ENCODE measurements around the gene KRT72. TPM values are rescaled to one million over a fixed set of nuclear protein-coding genes. Genes with fewer than 3 reads are reported as not detected.

The KRT72 gene
- not detected in 2 replicates for total RNA-seq (2014; rRNA removed)
- not detected for Bru-seq, nascent RNA
- BruChase-seq, experiment 1, labeled RNA remaining after a 6-hour chase, result not detected
- BruChase-seq, experiment 2, labeled RNA remaining after a 2-hour chase, result not detected
- long read RNA-seq, result 0 reads

DNA sequence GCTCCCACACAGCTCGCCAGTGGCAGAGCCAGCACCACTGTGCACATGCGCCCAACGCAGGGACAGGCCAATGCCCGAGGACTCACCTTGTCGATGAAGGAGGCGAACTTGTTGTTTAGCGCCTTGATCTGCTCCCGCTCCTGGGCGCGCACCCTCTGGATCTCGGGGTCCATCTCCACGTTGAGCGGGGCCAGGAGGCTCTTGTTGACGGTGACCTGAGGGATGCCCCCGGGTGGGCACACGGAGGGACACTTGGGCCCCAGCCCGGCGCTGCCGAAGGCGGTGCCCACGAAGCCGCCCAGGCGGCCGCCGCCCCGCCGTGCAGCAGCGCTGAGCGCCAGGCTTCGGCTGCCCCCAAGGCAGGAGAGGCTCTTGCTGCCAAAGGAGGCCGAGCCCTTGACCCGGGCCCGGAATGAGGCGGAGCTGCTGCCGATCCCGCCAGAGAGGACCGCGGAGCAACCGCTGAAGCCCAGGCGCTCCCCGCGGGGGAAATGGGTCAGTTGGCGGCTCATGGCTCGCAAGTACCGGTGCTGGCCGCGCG is at the start of gene KRT72:
KRT72 (minus strand) TSS at position 523 of the 541 bp plus-strand sequence; CDS start at position 512, 11 bp downstream.
- POLR2A ChIA-PET (ENCODE audit: unreplicated experiment), result no interaction called here
- Histone ChIP-seq H3K36me3 (ENCODE audit: low read depth, low read length) (no peaks in the 10 kb centered on the region), H3K27me3 (ENCODE audit: low read length) (peaks cover 24% of the 10 kb centered on the region), H3K4me3 (ENCODE audit: low read length) (no peak within 1 kb of the TSS), H3K9ac (ENCODE audit: low read length) (no peak within 1 kb of the TSS), H3K9me2 (replicated peaks; ENCODE audit: low read length) (no peaks in the 10 kb centered on the region), H2AFZ (ENCODE audit: low read length) (no peak within 1 kb of the TSS), H3F3A (ENCODE audit: low read length, unreplicated experiment) (no peaks in the 10 kb centered on the region), H4K20me1 (ENCODE audit: low read length) (no peaks in the 10 kb centered on the region), H3K27ac (ENCODE audit: low read length) (no peak within 1 kb of the TSS), H3K4me1 (ENCODE audit: insufficient read depth, low read length) (no peaks in the 10 kb centered on the region; the same call in 1 of the 2 replicates), H3K79me2 (ENCODE audit: low read length) (no peaks in the 10 kb centered on the region), H3K4me2 (ENCODE audit: low read length) (no peak within 1 kb of the TSS), H3K9me3 (ENCODE audit: low read length) (no peaks in the 10 kb centered on the region)
- DNase-seq, result no peak
- BruUV-seq (replicated peaks), result no TSS peak
- intact Hi-C loops (cut with micrococcal nuclease), result no loop called here
- no peak for TF ChIP-seq EZH2phosphoT487 (IDR thresholded peaks at IDR 0.05; ENCODE audit: borderline replicate concordance, low read length)
- TF ChIP-seq, protein P1, sequence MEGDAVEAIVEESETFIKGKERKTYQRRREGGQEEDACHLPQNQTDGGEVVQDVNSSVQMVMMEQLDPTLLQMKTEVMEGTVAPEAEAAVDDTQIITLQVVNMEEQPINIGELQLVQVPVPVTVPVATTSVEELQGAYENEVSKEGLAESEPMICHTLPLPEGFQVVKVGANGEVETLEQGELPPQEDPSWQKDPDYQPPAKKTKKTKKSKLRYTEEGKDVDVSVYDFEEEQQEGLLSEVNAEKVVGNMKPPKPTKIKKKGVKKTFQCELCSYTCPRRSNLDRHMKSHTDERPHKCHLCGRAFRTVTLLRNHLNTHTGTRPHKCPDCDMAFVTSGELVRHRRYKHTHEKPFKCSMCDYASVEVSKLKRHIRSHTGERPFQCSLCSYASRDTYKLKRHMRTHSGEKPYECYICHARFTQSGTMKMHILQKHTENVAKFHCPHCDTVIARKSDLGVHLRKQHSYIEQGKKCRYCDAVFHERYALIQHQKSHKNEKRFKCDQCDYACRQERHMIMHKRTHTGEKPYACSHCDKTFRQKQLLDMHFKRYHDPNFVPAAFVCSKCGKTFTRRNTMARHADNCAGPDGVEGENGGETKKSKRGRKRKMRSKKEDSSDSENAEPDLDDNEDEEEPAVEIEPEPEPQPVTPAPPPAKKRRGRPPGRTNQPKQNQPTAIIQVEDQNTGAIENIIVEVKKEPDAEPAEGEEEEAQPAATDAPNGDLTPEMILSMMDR (conservative IDR thresholded peaks at IDR 0.05; ENCODE audit: low read depth, low read length), result no peak
- no peak for TF ChIP-seq EZH2 (IDR thresholded peaks at IDR 0.05; ENCODE audit: low read length, unreplicated experiment)
- ATAC-seq, result no peak
- CTCF ChIA-PET, result no interaction called here

DNA sequence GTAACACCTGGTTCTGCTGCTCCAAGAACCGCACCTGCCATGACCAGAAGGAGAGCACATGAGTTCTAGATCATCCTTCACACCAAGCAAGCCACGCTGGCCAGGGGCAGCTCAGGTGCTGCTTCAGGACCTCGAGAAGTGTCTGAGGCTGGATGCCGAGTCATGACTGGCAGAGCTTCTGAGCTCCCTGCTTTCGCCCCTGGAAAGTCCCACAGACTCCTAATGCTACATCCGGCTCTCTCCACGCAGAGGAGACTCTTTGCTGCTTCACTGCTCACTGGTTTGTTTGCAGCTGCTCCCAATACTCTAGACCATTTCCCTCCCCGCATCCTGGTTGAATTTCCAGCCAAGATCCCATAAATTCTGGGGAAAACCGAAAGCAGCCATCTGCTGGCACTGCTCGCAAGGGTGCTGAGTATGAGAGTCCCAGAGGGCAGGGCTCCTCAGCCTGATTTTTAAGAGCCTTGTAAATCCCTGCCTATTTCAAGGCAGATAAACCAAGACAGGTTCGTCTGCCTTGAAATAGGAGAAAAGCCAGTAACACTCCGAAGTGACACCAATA is 49.3 kb upstream of the KRT72 start:
- ATAC-seq (peak; percentile 58), DNase-seq (peak; percentile 34)
- no peaks in the 10 kb centered on the region for H3F3A ChIP-seq (ENCODE audit: low read length, unreplicated experiment)
- no peaks in the 10 kb centered on the region for H3K9me3 ChIP-seq (ENCODE audit: low read length)
- no TSS peak for BruUV-seq (replicated peaks)
- 0 out of 2 replicates have a peak overlapping the region, but pooled peaks have one; percentile 0 for H3K27ac ChIP-seq (ENCODE audit: low read length)
- H3K4me2 ChIP-seq (ENCODE audit: low read length), result peak overlapping the region; percentile 71
- CTCF ChIA-PET, result no interaction called here
- no peaks in the 10 kb centered on the region for H3K79me2 ChIP-seq (ENCODE audit: low read length)
- H2AFZ ChIP-seq (ENCODE audit: low read length), result peak overlapping the region; percentile 50
- intact Hi-C loops (cut with micrococcal nuclease), result no loop called here
- H3K4me1 ChIP-seq (ENCODE audit: insufficient read depth, low read length), result peaks cover 20% of the 10 kb centered on the region
- POLR2A ChIA-PET (ENCODE audit: unreplicated experiment), result no interaction called here
- no peaks in the 10 kb centered on the region for H4K20me1 ChIP-seq (ENCODE audit: low read length)
- peak overlapping the region; percentile 56 for H3K4me3 ChIP-seq (ENCODE audit: low read length)
- no peaks in the 10 kb centered on the region for H3K9me2 ChIP-seq (replicated peaks; ENCODE audit: low read length)
- TF ChIP-seq EZH2phosphoT487 (IDR thresholded peaks at IDR 0.05; ENCODE audit: borderline replicate concordance, low read length) (no peak), EZH2 (IDR thresholded peaks at IDR 0.05; ENCODE audit: low read length, unreplicated experiment) (no peak)
- TF ChIP-seq, protein P1 (conservative IDR thresholded peaks at IDR 0.05; ENCODE audit: low read depth, low read length), result no peak
- no peaks in the 10 kb centered on the region for H3K36me3 ChIP-seq (ENCODE audit: low read depth, low read length)
- H3K27me3 ChIP-seq (ENCODE audit: low read length), result peaks cover under 1% of the 10 kb centered on the region; the same call in 1 of the 2 replicates
- no peak overlapping the region for H3K9ac ChIP-seq (ENCODE audit: low read length)

DNA sequence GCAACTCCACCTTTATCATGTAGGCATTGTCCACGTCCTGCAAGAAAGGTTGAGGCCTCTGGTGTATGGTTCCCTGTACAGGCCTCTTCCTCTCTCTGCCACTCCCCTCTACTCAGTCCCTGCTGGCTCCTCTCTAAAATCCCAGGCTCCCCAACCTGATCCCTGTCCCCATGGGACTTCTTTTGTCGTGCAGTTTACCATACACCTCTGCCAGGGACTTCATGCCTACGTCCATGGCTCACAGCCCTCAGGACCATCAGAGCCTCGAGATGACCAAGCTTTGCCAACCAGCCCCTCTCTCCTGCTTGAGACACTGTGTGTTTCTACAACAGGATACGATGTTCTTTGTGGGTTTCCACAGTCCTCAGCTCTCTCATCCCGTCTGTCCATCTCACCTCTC is 47.8 kb upstream of the KRT72 start:
- Histone ChIP-seq H3K9me2 (replicated peaks; ENCODE audit: low read length) (no peaks in the 10 kb centered on the region), H2AFZ (ENCODE audit: low read length) (no peak overlapping the region), H3K36me3 (ENCODE audit: low read depth, low read length) (no peaks in the 10 kb centered on the region), H3F3A (ENCODE audit: low read length, unreplicated experiment) (no peaks in the 10 kb centered on the region), H3K9ac (ENCODE audit: low read length) (no peak overlapping the region), H3K27ac (ENCODE audit: low read length) (no peak overlapping the region), H3K4me3 (ENCODE audit: low read length) (no peak overlapping the region), H3K9me3 (ENCODE audit: low read length) (no peaks in the 10 kb centered on the region), H4K20me1 (ENCODE audit: low read length) (no peaks in the 10 kb centered on the region), H3K4me2 (ENCODE audit: low read length) (no peak overlapping the region), H3K79me2 (ENCODE audit: low read length) (no peaks in the 10 kb centered on the region), H3K27me3 (ENCODE audit: low read length) (peaks cover 15% of the 10 kb centered on the region), H3K4me1 (ENCODE audit: insufficient read depth, low read length) (peaks cover 11% of the 10 kb centered on the region)
- ChIA-PET POLR2A (ENCODE audit: unreplicated experiment) (no interaction called here), CTCF (no interaction called here)
- intact Hi-C loops (cut with micrococcal nuclease), result no loop called here
- no peak for DNase-seq
- no TSS peak for BruUV-seq (replicated peaks)
- no peak for ATAC-seq
- no peak for TF ChIP-seq EZH2phosphoT487 (IDR thresholded peaks at IDR 0.05; ENCODE audit: borderline replicate concordance, low read length)
